HUES6 (cell line): Measurements from ENCODE around the gene TTC24.

ENCODE experiments used
- H3K27ac ChIP-seq: 2 replicates; pipeline ENCODE4 v1.7.0; 2013; ENCODE audit warnings: low read depth, mild to moderate bottlenecking, low read length, inconsistent platforms
- H3K27me3 ChIP-seq: 2 replicates; pipeline ENCODE4 v1.6.1; 2013; ENCODE audit warnings: low read length; ENCODE audit not compliant: control insufficient read depth, insufficient read depth
- H3K36me3 ChIP-seq: 2 replicates; pipeline ENCODE4 v1.6.1; 2013; ENCODE audit warnings: low read length; ENCODE audit not compliant: control insufficient read depth, insufficient read depth
- H3K4me1 ChIP-seq: 2 replicates; pipeline ENCODE4 v1.6.1; 2013; ENCODE audit warnings: low read length; ENCODE audit not compliant: control insufficient read depth, insufficient read depth
- H3K4me3 ChIP-seq: 2 replicates; pipeline ENCODE4 v1.5.1; 2013; ENCODE audit warnings: low read depth, low read length
- H3K9ac ChIP-seq: one replicate; pipeline ENCODE4 v1.6.1; 2013; ENCODE audit warnings: mild to moderate bottlenecking, low read length
- H3K9me3 ChIP-seq: 2 replicates; pipeline ENCODE4 v1.6.1; 2013; ENCODE audit warnings: low read depth, low read length; ENCODE audit not compliant: control insufficient read depth, insufficient read depth

Gene TTC24

DNA sequence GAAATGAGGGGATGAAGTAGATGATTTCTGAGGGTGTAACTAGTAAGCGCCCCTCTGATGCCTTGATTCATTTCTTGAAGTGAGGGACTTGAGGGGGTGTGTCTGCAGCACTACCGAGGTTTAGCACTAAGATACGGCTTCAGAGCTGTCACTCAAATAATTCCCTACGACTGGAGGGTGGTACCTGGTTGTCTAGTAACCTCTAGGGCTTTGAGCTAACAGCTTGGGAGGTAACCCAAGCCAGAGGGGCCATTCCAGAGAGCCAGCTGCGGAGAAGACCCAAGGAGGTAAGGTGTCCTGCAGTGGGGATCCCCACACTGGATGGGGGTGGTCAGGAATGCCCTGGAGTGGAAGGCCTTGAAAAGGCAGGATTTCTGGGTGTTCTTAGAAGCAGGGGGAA is at the start of gene TTC24:
Gene TTC24 (plus strand): TSS at position 252 of the 400 bp plus-strand sequence. CDS start 1,642 bp downstream, outside the sequence.
- Histone ChIP-seq H3K4me3 (no peak within 1 kb of the TSS), H3K27ac (no peak within 1 kb of the TSS), H3K9ac (no peak within 1 kb of the TSS), H3K4me1 (peaks cover 2% of the 10 kb centered on the region), H3K27me3 (no peaks in the 10 kb centered on the region), H3K36me3 (no peaks in the 10 kb centered on the region), H3K9me3 (no peaks in the 10 kb centered on the region)

DNA sequence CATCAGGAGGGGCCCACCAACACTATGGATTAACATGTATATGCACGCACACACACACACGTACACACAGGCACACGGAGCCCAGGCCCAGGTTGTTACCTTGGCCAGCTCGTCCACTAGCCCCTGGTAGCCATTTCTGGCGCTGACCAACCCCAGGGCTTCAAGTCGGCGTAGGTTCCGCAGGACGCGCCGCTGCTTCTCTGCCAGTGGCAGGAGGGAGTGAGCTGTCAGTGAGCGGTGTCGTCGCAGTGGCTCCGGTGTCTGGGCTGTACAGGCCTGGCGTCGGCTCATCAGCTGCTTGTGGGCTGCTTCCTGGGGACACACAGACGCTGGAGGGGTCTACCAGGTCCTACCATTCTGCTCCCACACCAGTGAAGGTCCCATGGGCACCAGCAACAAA is 49.5 kb upstream of the TTC24 start:
- no peaks in the 10 kb centered on the region for H3K27me3 ChIP-seq
- no peak overlapping the region for H3K27ac ChIP-seq
- H3K4me1 ChIP-seq = peaks cover 16% of the 10 kb centered on the region
- peaks cover 83% of the 10 kb centered on the region for H3K36me3 ChIP-seq
- no peaks in the 10 kb centered on the region for H3K9me3 ChIP-seq
- H3K4me3 ChIP-seq = no peak overlapping the region
- no peak overlapping the region for H3K9ac ChIP-seq

DNA sequence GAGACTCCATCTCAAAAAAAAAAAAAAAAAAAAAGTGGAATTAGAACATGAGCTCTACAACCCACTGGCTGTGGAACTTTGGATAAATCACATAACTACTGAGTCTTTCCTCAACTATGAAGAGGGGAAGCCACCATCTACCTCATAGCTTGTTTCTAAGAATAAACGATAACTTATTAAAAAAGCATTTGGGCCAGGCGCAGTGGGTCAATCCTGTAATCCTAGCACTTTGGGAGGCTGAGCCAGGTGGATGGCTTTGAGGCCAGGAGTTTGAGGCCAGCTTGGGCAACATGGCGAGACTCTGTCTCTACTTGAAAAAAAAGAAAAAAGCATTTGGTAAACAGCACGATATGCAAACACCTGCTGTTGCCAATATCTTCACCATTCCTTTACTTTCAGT is 47.1 kb upstream of the TTC24 start:
- no peaks in the 10 kb centered on the region for H3K27me3 ChIP-seq
- no peak overlapping the region for H3K27ac ChIP-seq
- H3K9ac ChIP-seq = no peak overlapping the region
- no peaks in the 10 kb centered on the region for H3K9me3 ChIP-seq
- peaks cover 95% of the 10 kb centered on the region for H3K36me3 ChIP-seq
- H3K4me3 ChIP-seq = no peak overlapping the region
- H3K4me1 ChIP-seq = no peaks in the 10 kb centered on the region

DNA sequence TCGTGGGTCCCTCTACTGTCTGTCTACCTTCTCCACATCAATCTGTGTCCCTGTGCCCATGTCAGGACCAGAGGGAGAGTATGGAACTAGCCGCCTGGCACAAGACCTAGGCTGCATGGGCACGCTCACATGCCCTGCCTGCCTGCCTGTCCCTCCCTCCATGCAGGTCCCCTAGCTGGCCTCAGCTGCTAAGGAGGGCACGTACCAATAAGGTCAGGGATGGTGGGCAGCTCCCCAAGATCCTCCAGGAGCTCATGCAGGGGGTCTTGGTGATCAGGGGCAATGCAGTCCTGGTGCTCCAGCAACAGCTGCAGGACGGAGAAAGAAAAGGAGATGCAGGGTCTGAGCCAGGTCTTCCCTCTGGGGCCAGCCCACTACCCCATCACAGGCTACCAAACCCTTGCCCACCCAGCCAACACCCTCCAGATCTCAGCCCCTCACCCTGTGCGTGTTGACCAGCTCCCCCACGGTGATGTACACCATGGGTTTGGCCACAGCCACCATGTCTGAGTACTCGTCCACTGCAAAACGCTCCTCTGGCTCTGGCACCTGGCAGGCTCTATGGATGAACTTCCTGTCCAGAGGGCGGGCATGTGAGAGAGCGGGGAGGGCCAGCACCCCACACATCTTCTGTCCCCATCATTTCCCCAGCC is 45.8 kb upstream of the TTC24 start:
- Histone ChIP-seq H3K4me3 (no peak overlapping the region), H3K9ac (no peak overlapping the region), H3K36me3 (peaks cover 89% of the 10 kb centered on the region), H3K27me3 (no peaks in the 10 kb centered on the region), H3K27ac (no peak overlapping the region), H3K4me1 (peaks cover 1% of the 10 kb centered on the region; the same call in 1 of the 2 replicates), H3K9me3 (no peaks in the 10 kb centered on the region)

DNA sequence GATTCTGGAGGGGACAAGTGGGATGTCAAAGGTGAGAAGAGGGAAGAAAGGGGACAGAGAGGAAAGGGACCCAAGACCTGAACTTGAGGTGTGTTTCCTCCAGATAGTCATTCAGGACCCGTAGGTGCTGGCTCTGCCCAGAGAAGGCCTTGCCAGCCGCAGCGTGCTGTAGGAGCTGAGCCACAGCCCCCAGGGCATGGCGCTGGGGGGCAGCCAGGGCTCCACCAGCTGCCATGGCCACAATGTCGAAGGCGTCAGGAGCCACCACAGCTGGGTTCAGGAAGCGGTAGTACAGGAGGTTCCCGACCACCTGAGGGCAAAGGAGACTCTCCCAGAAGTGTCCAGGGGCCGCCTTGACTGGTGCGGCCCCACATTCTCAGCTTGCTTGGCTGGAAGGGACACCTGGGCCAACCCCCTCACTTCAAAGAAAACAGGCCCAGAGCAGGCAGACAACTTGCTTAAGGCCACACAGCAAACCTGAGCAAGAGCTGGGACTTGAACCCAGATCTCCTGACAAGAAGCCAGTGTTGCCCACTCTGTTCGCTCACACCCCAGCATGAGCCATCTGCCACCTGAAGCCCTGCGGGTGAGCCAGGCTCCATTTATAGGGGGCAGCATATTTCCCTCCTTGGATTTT is 45.0 kb upstream of the TTC24 start:
- Histone ChIP-seq H3K36me3 (peaks cover 89% of the 10 kb centered on the region), H3K4me1 (peaks cover 10% of the 10 kb centered on the region; the same call in 1 of the 2 replicates), H3K27ac (no peak overlapping the region)

DNA sequence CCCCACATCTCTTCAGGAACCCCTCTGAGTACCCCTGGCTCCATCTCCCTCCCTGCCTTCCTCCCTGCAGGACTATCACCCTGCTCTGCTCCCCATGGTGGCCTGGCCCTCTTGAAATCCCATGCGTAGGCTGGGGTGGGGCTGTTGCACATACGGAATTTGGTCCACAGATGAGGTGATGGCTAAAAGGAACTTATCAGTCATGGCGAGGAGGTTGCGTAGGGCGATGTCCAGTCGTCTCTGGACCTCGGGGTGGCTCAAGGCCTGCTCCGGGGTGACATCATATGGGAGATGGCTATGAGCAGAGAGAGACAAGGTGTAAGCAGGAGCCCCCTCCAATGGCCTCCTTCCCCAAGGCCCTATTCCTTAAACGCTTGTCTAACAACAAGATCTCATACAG is 42.5 kb upstream of the TTC24 start:
- H3K36me3 ChIP-seq = peaks cover 91% of the 10 kb centered on the region
- H3K9ac ChIP-seq = no peak overlapping the region
- peaks cover 12% of the 10 kb centered on the region; the same call in 1 of the 2 replicates for H3K4me1 ChIP-seq
- no peak overlapping the region for H3K4me3 ChIP-seq
- H3K27ac ChIP-seq = no peak overlapping the region
- H3K9me3 ChIP-seq = no peaks in the 10 kb centered on the region
- no peaks in the 10 kb centered on the region for H3K27me3 ChIP-seq

More for the DNA sequence above, 45.0 kb upstream of the TTC24 start:
- no peaks in the 10 kb centered on the region for H3K27me3 ChIP-seq
- no peak overlapping the region for H3K9ac ChIP-seq
- no peak overlapping the region for H3K4me3 ChIP-seq
- H3K9me3 ChIP-seq = no peaks in the 10 kb centered on the region

DNA sequence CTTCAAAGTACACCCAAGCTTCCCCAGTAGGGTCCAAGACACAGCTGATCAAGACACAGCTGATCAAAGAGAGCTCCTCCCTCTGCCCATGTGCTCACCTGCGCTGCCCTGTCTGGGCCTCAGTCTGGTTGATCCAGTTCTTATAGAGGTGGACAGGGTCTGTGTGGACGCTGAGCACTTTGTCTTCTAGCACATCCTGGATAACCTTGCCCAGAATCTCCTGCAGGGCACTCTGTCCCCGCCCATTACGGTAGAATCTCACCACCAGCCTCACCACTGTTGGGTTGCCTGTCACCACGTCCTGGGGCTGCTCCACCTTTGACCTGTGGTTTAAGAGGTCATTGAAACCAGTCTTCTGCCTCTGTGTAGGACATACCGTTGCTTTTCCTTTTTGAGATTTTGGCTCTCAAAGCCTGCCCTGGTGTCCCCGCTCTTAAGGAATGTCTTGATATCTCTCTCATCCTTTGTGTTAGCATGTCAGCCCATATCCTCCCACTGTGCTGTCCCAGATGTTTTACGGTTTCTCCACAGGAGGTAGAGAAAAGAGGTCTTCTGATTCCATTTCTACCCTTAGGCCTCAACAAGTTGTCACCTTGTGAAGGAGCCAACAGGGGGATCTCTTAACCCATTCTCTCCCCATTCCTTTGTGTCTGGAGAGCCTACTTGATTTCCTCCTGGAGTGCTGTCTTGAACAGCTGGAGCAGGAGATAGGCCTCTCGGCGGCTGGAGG is 40.6 kb upstream of the TTC24 start:
- Histone ChIP-seq H3K4me3 (no peak overlapping the region), H3K9ac (no peak overlapping the region), H3K36me3 (peaks cover 89% of the 10 kb centered on the region), H3K9me3 (no peaks in the 10 kb centered on the region), H3K27me3 (no peaks in the 10 kb centered on the region), H3K27ac (no peak overlapping the region), H3K4me1 (peaks cover 12% of the 10 kb centered on the region; the same call in 1 of the 2 replicates)

DNA sequence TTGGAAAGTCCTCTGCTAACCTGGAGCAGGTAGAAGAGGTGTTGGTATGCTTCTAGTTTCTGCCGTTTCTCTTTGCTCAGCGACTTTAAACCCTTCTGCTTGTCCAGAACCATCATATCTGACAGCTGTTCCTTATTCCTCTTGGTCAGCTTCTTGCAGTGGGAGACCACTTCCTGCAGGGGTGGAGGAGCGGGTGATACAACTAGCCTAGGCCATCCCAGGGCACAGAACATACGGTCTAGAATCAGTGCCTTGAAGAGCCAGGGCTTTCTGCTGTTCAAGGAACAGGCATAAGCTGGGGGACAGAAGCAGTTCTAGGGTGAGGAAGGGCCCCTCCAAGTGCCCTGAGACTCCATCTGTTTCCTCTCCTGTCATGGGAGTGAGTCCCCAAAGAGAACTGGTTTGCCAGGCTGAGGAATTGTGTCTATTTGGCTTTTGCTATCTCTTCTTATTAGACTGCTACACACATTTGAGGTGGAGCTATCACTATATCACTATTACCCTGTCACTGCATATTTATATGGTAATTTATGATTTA is 39.6 kb upstream of the TTC24 start:
- H3K9ac ChIP-seq = no peak overlapping the region
- H3K4me1 ChIP-seq = peaks cover 12% of the 10 kb centered on the region; the same call in 1 of the 2 replicates
- H3K4me3 ChIP-seq = no peak overlapping the region
- no peaks in the 10 kb centered on the region for H3K27me3 ChIP-seq
- no peak overlapping the region for H3K27ac ChIP-seq
- H3K36me3 ChIP-seq = peaks cover 87% of the 10 kb centered on the region
- H3K9me3 ChIP-seq = no peaks in the 10 kb centered on the region

DNA sequence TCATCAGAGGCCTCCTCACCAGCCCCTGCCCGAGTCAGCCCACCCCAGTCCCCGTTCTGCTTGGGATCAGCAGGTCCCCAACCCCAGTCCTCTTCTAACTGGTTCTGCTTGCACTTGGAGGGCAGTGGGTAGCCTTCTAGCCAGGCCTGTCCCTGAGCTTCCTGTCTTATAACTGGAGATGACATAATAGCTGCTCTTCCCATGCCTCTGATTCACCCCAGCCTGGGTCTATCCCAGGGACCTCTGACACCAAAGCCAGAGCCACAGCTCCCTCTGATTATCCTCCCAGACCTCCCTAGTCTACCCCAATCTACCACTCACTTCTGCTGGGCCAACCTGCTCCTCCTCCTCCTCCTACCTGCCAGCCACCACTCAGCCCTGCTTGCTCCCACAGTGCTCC is 38.6 kb upstream of the TTC24 start:
- Histone ChIP-seq H3K4me3 (no peak overlapping the region), H3K27ac (no peak overlapping the region), H3K9ac (no peak overlapping the region), H3K4me1 (peaks cover 12% of the 10 kb centered on the region; the same call in 1 of the 2 replicates), H3K9me3 (no peaks in the 10 kb centered on the region), H3K27me3 (no peaks in the 10 kb centered on the region), H3K36me3 (peaks cover 82% of the 10 kb centered on the region)

DNA sequence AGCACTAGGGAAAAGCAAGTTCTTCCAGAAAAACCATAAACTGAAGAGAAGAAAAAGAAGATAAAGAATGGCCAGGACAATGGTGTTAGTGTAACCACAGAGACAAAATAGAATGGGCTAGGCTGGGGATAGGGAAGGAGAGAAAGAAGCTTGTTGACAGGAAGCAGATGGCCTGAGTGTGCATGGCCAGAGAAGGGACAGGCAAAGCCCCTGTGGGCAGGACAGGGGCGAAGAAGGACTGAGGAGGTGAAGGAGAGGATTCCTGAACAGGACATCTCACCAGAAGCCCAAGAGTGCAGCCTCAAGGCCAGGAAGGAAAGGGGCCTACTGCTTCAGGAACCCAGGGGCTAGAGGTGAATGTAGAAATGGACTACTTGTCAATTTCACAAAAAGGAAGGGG is 36.5 kb upstream of the TTC24 start:
- Histone ChIP-seq H3K36me3 (peaks cover 86% of the 10 kb centered on the region), H3K9ac (no peak overlapping the region), H3K4me3 (no peak overlapping the region), H3K9me3 (no peaks in the 10 kb centered on the region), H3K4me1 (peaks cover 12% of the 10 kb centered on the region; the same call in 1 of the 2 replicates), H3K27me3 (no peaks in the 10 kb centered on the region), H3K27ac (no peak overlapping the region)
